GM18508 (cell line): ENCODE data around the gene SEC14L3.

Experiments used
- ATAC-seq: cut with Tn5 transposase; IDR thresholded peaks from one replicate; pipeline ENCODE4 v1.9.1; 2021; ENCODE audit warnings: moderate number of reproducible peaks; ENCODE audit not compliant: insufficient read depth, unreplicated experiment

The SEC14L3 gene

DNA sequence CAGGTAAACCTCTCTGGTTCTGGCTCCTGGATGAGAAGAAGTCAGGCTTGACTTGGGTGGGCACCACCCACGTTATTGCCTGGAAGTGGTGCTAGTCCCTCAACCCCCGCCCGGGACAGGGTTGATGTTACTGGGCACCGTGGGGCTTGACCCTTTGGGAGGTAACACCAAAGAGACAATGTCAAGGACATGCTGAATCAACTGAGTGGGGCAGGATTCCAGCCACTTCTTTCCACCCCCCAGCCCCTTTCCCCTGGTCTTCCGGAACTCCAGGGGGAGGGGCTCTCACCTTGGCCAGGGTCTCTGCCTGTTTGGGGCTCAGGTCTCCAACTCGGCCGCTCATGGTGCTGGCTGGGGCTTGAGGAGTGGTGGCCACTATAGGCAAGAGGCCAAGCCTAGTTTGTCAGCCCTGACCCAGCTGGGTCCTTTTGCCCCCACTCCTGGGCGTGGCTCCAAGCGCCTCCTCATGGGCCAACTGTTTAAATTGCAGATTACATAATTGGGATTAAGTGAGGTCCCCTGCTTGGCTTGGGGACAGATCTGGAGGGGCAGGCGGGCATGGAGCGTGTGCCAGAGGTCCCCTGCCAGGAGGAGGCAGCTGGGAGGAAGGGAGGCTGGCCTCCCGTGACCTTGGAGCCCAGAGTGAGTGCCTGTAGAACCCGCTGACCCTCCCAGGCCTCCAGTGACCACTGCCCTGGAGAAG lies at the start of gene SEC14L3:
Gene SEC14L3 (minus strand): TSS at position 402 of the 703 bp plus-strand sequence. CDS start 59 bp downstream, at position 343.
- no peak for ATAC-seq

DNA sequence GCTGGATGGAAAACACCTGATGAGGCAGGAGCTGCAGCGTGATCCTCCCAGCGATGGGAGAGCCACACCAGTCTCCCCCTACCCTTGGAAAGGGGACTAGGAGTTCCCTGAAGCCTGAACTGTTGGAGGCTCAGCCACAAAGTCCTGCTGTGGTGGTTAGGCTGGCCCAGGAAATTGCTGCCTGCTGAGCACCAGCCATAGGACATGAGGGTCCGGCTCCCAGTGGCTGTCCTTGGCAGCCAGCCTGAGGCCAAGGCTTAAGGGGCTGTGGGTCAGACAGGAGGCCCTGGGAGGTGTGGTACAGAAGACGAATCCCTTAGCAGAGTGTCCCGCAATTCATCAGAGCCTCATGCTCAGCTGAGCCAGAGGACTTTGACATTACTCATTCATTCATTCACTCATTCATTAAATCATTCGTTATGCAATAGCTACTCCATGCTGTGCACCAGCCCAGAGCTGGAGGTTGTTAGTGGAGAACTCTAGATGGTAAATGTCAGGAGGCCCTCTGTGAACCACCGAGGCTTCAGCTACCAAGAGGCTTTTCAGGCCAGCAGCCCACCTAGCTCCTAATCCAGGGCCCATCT lies 48.1 kb upstream of the SEC14L3 start:
- ATAC-seq: no peak

DNA sequence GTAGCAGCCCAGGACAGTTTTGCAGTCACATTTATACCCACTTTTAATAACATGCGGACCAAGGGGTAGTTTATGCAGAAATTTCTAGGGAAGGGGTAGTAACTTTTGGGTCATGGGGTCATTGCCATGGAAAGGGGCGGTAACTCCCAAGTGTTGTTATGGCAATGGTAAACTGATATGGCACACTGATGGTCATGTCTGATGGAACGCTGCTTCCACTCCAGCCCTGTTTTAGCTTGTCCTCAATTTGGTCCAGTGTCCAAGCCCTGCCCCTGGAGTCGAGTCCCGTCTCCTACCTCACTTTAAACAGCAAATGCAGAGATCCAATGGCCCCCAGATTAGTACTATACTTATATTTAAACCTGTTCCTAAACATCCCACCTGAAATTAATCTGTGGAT lies 44.9 kb upstream of the SEC14L3 start:
- no peak for ATAC-seq

DNA sequence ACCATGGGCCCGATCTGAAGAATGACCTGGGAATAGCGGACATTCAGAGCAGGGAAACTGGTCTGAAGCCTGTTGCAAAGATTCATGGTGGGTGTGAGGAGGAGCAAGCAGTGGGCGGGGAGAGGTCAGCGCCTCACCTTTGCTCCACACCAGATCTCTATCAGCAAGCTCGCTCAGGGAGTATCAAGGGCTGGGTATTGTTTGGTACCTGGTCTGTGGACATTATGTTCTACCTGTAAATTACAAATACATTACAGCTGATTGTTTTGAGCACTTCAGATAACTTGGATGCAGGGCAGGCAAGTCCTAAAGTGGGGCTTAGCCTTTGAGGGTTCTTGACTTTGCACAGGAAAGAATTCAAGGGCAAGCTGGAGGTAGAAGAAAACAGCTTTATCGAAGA lies 44.5 kb upstream of the SEC14L3 start:
- no peak for ATAC-seq

DNA sequence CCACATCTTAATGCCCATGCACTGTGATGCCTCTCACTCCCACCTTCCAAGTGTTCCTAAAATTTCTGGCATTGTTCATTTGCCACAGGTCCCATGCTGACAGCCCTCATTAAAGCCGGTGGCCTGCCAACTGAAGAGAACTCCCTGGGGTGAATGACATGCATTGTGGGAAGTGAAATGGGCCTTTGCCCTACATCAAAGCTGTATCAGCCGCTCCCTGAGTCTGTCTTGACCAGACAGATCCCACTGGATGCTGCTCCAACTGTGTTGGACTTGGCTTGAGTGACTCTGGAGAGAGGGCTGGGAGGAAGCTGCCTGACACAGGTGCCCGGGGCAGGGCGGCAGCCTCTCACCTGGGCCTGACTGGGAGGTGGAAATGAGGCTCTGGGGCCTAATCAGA lies 42.4 kb upstream of the SEC14L3 start:
- ATAC-seq: no peak

DNA sequence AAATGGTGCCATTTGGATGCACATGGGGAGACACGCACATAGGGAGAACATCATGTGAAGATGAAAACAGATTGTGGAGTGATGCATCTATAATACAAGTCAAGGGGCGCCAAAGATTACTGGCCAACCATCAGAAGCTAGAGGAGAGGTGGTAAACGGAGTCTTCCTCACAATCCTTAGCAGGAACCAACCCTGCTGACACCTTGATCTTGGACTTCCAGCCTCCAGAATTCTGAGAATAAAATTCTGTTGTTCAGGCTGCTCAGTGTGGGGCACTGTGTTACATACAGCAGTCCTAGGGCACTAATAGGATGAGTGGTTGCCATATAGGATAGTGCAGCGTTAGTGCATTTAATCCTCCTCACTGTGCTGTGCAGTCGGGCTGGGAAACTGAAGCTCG lies 41.6 kb upstream of the SEC14L3 start:
- ATAC-seq: no peak

DNA sequence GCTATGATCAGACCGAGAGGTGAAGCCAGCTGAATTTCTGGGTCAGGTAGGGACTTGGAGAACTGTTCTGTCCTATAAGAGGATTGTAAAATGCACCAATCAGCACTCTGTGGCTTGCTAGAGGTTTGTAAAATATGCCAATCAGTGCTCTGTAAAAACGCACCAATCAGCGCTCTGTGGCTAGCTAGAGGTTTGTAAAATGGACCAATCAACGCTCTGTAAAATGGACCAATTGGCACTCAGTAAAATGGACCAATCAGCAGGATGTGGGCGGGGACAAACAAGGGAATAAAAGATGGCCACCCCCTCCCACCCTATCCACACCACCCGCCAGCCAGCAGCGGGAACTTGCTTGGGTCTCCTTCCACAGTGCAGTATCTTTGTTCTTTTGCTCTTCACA lies 40.1 kb upstream of the SEC14L3 start:
- ATAC-seq: no peak

DNA sequence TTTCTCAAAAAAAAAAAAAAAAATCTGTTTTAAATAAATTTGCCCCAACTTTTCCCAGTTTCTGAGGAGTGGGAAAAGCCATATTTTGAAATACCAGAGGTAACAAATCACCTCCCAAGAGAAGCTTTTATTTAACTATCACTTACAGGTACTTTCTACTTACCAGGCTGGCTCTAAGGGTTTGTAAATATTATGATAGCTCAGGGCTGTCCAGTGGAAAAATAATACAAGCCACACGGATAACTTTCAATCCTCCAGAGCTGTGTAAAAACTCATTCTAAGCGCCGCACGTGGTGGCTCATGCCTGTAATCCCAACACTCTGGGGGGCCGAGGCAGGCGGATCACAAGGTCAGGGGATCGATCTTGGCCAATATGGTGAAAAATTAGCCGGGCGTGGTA lies 39.3 kb upstream of the SEC14L3 start:
- ATAC-seq: no peak

DNA sequence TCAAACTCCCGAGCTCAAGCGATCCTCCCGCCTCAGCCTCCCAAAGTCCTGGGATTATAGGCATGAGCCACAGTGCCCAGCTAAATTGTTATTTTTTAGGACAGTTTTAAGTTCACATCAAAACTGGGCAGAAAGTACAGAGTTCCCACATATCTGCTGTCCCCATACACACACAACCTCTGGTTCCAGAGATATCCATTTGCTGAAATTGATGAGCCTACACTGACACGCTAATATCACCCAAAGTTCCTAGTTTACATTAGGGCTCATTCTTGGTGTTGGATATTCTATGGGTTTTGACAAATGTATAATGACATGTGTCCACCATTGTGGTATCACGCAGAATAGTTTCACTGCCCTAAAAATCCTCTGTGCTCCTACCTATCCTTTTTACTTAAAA lies 36.4 kb upstream of the SEC14L3 start:
- no peak for ATAC-seq

DNA sequence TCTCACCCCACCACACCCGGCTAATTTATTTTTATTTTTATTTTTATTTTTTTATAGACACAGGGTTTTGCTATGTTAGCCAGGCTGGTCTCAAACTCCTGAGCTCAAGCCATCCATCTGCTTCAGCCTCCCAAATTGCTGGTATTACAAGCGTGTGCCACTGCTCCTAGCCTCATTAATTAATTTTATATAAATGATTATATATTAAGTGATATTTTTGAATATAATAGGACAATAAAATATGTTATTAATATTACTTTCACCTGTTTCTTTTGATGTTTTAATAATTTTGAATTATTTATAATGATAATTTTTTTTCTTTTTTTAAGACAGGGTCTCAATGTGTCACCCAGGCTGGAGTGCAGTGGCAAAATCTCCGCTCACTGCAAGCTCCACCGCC lies 35.9 kb upstream of the SEC14L3 start:
- no peak for ATAC-seq

DNA sequence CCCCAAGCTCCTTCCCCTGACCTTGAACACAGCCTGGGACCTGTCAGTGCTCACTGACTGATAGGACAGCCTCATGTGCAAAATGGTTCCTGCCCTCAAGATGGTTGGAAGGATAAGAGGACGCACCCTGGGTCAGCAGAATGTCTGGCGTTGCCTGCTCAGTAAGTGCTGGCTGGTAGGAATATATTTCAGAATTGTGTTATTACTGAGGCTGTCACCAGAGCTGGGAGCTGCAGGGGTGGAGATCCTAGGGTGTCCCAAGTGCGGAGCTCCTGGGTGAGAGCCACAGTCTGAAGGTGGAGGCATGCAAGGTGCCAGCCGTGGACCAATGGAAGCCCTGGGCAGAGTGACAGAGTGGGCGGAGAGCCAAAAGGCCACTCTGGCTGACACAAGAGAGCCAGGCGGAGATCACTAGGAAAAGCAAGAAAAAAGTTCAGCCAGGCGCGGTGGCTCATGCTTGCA lies 34.7 kb upstream of the SEC14L3 start:
- ATAC-seq: no peak

DNA sequence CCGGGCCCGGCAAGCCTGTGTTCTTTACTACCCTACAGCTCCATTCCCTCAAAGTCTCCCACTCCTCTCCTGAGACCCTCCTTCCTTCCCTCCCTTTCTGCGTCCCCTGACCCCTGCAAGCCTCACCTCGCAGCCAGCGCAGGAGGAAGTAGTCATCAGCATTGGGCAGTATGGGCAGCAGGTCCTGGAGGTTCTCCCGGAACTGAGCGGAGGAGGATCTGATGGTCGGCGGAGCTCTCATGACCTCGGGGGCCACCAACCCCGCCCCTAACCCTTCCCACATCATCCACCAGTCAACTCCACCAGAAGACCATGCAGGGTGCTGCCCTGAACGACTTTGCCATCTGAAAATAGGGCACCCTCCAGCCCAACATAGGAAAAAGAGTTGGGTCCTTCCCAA lies 31.7 kb upstream of the SEC14L3 start:
- no peak for ATAC-seq

DNA sequence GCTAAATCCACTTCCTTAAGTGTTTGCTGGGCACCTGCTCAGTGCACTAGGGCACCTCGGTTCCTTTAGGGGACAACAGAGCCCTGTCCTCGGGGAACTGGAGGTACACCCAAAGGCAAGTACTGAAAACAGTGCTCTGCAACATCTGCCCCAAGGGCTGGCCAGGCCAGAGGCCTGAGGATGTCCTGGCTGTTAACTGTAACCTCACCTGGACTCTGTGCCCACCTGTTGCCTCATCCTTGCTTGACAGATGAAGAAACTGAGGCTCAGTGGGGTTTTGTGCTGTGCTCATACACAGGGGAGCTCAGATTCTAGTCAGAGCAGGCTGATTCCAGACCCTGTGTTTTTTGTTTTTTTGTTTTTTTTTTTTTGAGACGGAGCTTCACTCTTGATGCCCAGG lies 31.1 kb upstream of the SEC14L3 start:
- ATAC-seq: no peak

DNA sequence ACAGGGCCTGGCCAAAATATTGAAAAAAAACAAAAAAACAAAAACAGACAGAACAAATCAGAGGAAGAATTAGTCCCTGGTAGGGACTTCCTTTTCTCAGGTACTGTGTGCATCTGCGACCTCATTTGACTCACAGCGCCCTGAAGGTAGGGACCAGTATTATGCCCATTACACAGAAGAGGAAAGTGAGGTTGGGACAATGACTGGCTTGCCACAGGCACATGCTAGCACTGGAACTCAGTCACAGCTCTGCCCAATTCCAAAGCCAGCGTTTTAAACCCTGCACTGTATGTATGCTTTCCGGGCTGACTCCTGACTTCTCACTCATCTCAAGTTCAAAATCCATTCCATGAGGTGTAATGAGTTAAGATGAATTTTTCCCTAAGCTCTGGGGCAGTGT lies 30.3 kb upstream of the SEC14L3 start:
- ATAC-seq: no peak

DNA sequence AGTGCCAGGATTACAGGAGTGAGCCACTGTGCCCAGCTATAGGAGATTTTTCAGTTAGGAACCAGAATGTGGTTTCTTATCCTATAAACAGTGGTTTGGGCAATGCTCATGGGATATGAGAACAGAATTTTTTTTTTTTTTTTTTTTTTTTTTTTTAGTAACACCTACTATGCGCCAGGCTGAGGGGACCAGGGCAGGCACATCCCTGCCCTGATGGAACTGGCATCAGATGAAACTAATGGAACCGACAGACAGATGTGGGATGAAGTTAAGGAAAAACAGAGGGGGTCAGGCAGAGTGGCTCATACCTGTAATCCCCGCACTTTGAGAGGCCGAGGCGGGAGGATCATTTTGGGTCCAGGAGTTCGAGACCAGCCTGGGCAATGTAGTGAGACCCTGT lies 28.8 kb upstream of the SEC14L3 start:
- no peak for ATAC-seq

DNA sequence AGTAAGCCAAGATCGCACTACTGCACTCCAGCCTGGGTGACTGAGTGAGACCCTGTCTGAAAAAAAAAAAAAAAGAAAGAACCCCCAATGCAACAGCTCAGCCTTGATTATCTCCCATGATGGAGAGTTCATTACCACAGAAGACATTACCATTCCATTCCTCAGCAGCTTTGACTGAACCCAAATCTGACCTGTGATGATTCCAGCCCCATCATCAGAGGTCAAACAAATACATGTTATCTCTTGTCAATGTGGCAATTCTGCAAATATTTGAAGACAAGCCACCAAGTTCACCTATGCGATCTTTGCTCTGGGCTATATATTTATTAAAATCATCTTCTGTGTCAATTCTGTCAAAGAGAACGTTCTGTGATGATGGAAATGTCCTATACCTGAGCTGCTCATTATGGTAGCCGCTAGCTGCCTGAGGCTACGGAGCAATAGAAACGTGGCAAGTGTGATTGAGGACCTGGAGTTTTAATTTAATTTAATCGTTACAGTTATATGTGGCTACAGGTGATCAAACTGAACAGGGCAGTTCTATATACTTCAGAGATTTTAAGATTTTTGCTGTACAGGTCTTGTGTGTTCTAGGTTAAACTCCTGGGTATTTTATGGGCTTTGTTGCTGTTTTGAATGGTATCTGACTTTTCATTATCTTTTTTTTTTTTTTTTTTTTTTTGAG lies 25.8 kb upstream of the SEC14L3 start:
- ATAC-seq: no peak

DNA sequence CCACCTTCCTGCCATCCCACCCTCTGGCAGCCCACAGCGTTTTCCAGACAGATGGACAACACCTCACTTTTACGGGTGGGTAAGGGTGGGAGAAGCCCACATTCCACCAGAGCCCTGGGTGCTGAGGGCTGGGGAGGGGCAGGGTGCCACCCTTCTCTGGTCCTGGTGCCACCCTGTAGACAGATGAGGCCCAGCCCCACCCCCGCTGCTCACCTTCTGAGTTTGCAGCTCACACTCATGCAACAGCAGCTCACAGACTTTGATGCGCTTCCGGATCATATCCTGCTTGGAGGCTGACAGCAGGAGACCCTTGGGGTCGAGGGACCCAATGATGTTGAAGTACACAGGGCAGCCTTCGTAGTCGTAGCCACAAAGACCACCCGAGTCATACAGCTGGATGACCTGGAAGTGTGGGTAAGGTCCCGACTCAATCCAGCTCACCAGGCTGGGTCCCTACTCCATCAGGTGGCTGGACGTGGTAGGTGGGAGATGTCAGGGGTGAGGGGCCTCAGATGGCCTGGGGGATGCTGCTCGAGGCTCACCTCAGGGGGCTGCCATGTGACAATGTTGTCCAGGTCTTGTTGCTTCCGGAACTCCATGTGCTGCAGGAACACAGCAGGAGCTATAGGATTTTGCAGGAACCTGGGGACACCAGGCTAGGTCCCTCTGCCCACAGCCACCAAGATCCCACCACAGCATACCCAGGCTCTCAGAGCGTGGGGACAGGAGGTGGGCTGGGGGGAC lies 23.4 kb upstream of the SEC14L3 start:
- no peak for ATAC-seq

DNA sequence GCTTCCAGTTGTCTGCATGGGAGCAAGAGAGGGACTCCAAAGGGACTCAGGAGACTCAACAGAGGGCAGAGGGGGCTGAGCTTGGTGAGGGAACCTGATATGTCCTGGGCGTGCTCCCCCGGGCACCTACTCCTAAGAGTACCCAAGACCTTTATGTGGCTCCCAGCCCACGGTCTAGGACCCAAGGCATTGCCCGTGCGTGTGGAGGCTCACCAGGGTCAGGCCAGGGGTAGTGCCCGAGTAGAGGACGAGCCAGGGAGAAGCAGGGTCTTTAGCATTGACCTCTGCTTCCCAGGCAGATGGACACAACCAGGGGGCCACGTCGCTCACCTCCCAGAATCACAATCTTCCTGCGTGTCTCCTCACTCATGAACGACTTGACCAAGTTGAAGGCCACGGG lies 20.3 kb upstream of the SEC14L3 start:
- ATAC-seq: no peak

DNA sequence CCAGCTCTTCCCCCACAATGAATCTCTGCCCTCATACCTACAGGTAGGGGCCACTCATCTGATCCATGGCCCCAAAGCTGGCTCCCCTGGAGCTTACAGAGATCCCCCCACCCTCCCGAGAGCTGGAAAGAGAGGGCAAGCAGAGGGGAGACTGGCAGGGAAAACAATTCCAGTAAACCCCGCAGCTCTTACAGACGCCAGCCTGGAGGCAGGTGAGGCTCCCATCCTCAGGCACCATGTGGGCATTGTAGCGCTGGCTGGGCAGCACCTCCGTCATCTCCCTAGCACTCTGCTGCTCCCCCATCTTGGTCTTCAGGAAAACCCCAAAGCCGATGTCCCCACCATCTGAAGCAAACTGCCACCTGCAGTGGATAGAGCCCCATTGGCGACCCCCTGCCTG lies 19.6 kb upstream of the SEC14L3 start:
- no peak for ATAC-seq

DNA sequence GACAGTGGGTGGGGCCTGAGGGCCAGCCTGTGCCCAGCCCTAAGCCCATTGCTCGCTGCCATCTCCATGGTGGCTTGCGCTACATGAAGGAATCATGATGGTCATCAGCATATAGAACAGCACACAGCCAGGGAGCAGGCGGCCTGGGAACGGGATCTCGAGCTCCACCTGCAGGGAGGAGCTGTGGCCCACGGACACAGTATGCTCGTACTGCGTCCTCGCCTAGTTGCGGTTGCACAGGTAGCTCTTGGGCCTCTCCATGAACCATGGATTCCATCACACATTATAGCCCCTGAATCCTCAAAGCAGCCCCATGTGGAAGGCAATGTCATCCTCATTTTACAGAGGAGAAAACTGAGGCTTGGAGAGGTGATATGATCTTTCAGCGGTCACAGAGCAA lies 18.6 kb upstream of the SEC14L3 start:
- ATAC-seq: no peak

DNA sequence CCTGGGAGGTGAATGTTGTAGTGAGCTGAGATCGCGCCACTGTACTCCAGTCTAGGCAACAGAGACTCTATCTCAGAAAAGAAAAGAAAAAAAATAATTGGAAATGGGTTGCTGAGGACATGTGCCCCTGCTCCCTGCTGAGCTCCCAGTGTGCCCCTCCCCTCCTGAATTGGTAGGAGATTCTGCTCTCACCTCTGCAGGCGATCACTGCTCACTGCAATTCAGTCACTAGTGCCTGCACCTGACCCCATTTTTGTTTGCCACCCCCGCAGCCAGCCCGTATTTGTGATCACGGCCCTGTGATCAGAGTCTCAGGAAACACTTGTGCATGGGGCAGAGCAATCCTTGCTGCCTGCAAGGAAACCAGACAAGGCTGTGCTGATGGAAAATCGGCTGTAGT lies 16.3 kb upstream of the SEC14L3 start:
- no peak for ATAC-seq
